ENCODE measurements around the gene KRT83. TPM values are rescaled to one million over a fixed set of nuclear protein-coding genes. Genes with fewer than 3 reads are reported as not detected.
"Not testable (repeated sequence)": the region's sequence is repeated elsewhere in the genome, so short reads cannot be mapped to it uniquely, and the experiment has no call there.

Gene KRT83
- total RNA-seq, 2 donors from 2014 or later, result not detected

- Histone ChIP-seq H3K27me3 (no peaks in the 10 kb centered on the region), H3K9me3 (no peaks in the 10 kb centered on the region), H3K27ac (no peak overlapping the region), H3K4me3 (no peak overlapping the region), H3K4me1 (no peaks in the 10 kb centered on the region), H3K36me3 (no peaks in the 10 kb centered on the region)
- DNase-seq (ENCODE audit: low spot score), result no peak
- TF ChIP-seq CTCF (IDR thresholded peaks at IDR 0.05), result no peak
Measured at GRCh38 chr12:52316701-52317100, 4.5 kb downstream of the KRT83 start.

DNA sequence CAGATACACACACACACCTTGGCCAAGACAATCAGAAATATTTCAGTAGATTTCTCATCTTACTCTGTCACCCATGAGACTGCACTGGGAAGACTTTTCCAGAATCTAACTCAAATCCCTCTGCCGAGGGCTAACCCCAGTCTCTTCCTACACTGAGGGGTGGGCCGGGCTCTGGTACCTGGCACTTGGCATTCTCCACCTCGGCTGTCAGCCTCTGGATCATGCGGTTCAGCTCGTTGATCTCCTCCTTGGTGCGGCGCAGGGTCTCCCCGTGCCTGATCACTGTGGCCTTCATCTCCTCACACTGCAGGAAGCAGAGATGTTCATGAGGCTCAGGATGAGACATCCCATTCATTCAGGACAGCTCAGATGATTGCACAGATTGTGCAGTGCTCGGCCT, 4.9 kb downstream of the KRT83 start:
- H3K27ac ChIP-seq, result no peak overlapping the region
- no peak for DNase-seq (ENCODE audit: low spot score)
- peaks cover 0 to 3% of the 10 kb centered on the region in 2 donors for H3K4me1 ChIP-seq
- H3K36me3 ChIP-seq, result no peaks in the 10 kb centered on the region
- H3K27me3 ChIP-seq, result no peaks in the 10 kb centered on the region
- no peak overlapping the region for H3K4me3 ChIP-seq
- H3K9me3 ChIP-seq, result no peaks in the 10 kb centered on the region
- no peak for TF ChIP-seq CTCF (IDR thresholded peaks at IDR 0.05)

DNA sequence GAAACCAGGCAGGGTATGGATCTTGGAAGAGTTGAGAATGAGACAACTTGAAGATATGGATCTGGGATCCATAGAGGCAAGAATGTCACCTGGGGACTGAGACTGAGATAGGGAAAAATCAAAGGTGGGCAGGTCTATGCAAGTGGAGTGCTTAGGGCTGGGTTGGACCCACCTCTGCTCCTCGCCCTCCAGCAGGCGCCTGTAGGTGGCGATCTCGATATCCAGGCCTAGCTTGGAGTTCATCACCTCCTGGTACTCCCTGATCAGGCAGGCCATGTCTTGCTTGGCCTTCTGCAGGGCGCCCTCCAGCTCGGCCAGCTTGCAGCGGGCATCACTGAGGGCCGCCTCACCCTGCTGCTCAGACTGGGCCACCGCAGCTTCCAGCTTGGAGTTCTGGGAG, 5.5 kb downstream of the KRT83 start:
- H3K27ac ChIP-seq; H3K36me3 ChIP-seq; H3K4me3 ChIP-seq; DNase-seq (ENCODE audit: low spot score); H3K27me3 ChIP-seq; H3K4me1 ChIP-seq; H3K9me3 ChIP-seq: not testable (repeated sequence)

- H3K27me3 ChIP-seq, result no peaks in the 10 kb centered on the region
- no peak for DNase-seq (ENCODE audit: low spot score)
- no peak for TF ChIP-seq CTCF (IDR thresholded peaks at IDR 0.05)
- H3K4me3 ChIP-seq, result no peak overlapping the region
- H3K4me1 ChIP-seq, result peaks cover 0 to 11% of the 10 kb centered on the region in 2 donors
- no peak overlapping the region for H3K27ac ChIP-seq
- H3K9me3 ChIP-seq, result no peaks in the 10 kb centered on the region
- H3K36me3 ChIP-seq, result no peaks in the 10 kb centered on the region
Measured at GRCh38 chr12:52314511-52314910, 6.7 kb downstream of the KRT83 start.

- no peak for TF ChIP-seq CTCF (IDR thresholded peaks at IDR 0.05)
- Histone ChIP-seq H3K9me3 (no peaks in the 10 kb centered on the region), H3K4me1 (peaks cover 0 to 12% of the 10 kb centered on the region in 2 donors), H3K27ac (no peak overlapping the region), H3K27me3 (no peaks in the 10 kb centered on the region), H3K36me3 (no peaks in the 10 kb centered on the region), H3K4me3 (no peak overlapping the region)
- no peak for DNase-seq (ENCODE audit: low spot score)
Measured at GRCh38 chr12:52313926-52314325, 7.3 kb downstream of the KRT83 start.

DNA sequence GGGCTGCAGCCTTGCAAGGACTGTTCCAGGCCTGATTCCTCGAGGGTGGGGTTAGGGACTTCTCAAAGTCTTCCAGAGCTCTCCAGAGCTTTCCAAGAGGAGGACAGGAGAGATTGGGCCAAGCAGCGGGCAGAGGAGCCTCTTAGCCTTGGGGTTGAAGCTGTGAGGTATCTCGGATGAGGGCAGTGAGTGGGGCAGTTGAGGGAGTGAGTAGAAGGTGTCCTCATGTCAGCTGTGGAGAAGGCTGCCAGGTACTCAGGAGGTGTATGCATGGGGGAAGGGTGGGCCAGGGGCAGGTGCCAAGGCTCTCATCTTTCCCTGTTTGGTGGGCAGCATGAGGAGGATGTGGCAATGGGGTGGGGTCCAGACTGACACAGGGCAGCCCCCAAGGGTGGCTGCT, 7.7 kb downstream of the KRT83 start:
- no peak overlapping the region for H3K27ac ChIP-seq
- no peaks in the 10 kb centered on the region for H3K27me3 ChIP-seq
- no peaks in the 10 kb centered on the region for H3K9me3 ChIP-seq

More for the DNA sequence above, 7.7 kb downstream of the KRT83 start:
- no peak overlapping the region for H3K4me3 ChIP-seq
- H3K36me3 ChIP-seq, result no peaks in the 10 kb centered on the region
- DNase-seq (ENCODE audit: low spot score), result no peak
- no peak for TF ChIP-seq CTCF (IDR thresholded peaks at IDR 0.05)
- H3K4me1 ChIP-seq, result peaks cover 0 to 17% of the 10 kb centered on the region in 2 donors
